Activated T-helper 1 cell treated with anti-CD3 and anti-CD28 coated beads, Interleukin-12 subunit alpha, Interleukin-12 subunit beta, Interleukin-2, Interleukin-4 antibody, amounts not matched to agents 30 ng/mL and 10 ng/mL and 1 ng/mL, durations not matched to agents 14 hours and 24 hours and 36 hours (primary cell): ENCODE measurements around the gene CNTN5. TPM values are rescaled to one million over a fixed set of nuclear protein-coding genes. Genes with fewer than 3 reads are reported as not detected.

Source experiments
- DNase-seq: peaks from one replicate; pipeline ENCODE4 v3.0.0; 2021; ENCODE audit warnings: low spot score
- H3K27ac Mint-ChIP-seq: one replicate; pipeline ENCODE4 v1.8.0; 2021; ENCODE audit warnings: mild to moderate bottlenecking, mixed read lengths
- H3K27me3 Mint-ChIP-seq: one replicate; pipeline ENCODE4 v1.8.0; 2022; ENCODE audit warnings: mild to moderate bottlenecking, moderate library complexity, mixed read lengths; ENCODE audit not compliant: insufficient read depth
- H3K36me3 Mint-ChIP-seq: one replicate; pipeline ENCODE4 v1.8.0; 2021; ENCODE audit warnings: low read depth, mixed read lengths
- H3K4me1 Mint-ChIP-seq: one replicate; pipeline ENCODE4 v1.8.0; 2021; ENCODE audit warnings: low read depth, mixed read lengths
- H3K4me3 Mint-ChIP-seq: one replicate; pipeline ENCODE4 v1.8.0; 2021; ENCODE audit warnings: mild to moderate bottlenecking, moderate library complexity, mixed read lengths
- H3K9me3 Mint-ChIP-seq: one replicate; pipeline ENCODE4 v1.8.0; 2021; ENCODE audit warnings: mixed read lengths
- intact Hi-C: fragments of 100-400 bp; cut with micrococcal nuclease; formaldehyde crosslinking; loops from one replicate; pipeline ENCODE4 v1.15.1; 2024
- total RNA-seq: library from RNA; stranded (reverse); gene quantifications from 2 replicates; pipeline ENCODE4 v1.2.3, GENCODE V29; 2022

Gene CNTN5
- total RNA-seq, 1 donor from 2014 or later, result not detected

- no peaks in the 10 kb centered on the region for H3K27me3 Mint-ChIP-seq
- intact Hi-C loops, result no loop called here
These were observed 1375.5 kb downstream of the CNTN5 start for GRCh38 chr11:100396266-100396665.

GRCh38 chr11:100397401-100397800 lies 1376.7 kb downstream of the CNTN5 start:
- Mint-ChIP-seq H3K4me1 (no peaks in the 10 kb centered on the region), H3K9me3 (peaks cover 12% of the 10 kb centered on the region), H3K36me3 (no peaks in the 10 kb centered on the region), H3K27me3 (no peaks in the 10 kb centered on the region), H3K27ac (no peak overlapping the region), H3K4me3 (no peak overlapping the region)
- no peak for DNase-seq
- intact Hi-C loops, result no loop called here

More at GRCh38 chr11:100396266-100396665, 1375.5 kb downstream of the CNTN5 start:
- Mint-ChIP-seq H3K4me1 (no peaks in the 10 kb centered on the region), H3K27ac (no peak overlapping the region), H3K9me3 (peaks cover 12% of the 10 kb centered on the region), H3K36me3 (no peaks in the 10 kb centered on the region), H3K4me3 (no peak overlapping the region)
- DNase-seq, result no peak

DNA sequence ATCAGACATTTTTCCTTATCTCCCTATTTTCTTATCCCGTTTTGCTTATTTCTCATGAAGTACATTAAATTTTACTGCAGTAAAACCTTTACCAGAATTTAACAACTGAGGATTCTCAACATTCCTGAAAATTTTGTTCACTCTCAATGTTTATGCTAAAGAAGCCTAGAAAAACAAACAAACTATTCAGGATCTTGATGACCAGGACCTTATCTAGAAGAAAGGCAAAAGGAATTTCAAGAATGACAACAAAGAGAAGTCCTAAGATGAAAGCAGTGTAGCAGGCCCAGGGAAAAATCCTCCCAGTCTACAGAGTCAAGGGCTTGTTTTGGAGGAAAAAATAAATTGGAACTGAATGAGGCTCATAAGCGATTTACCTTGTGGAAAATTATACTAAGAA lies 1383.1 kb downstream of the CNTN5 start:
- DNase-seq, result no peak
- intact Hi-C loops, result no loop called here
- Mint-ChIP-seq H3K27ac (no peak overlapping the region), H3K4me3 (no peak overlapping the region), H3K9me3 (peaks cover 10% of the 10 kb centered on the region), H3K27me3 (no peaks in the 10 kb centered on the region), H3K4me1 (no peaks in the 10 kb centered on the region), H3K36me3 (no peaks in the 10 kb centered on the region)

- Mint-ChIP-seq H3K9me3 (peaks cover 12% of the 10 kb centered on the region), H3K36me3 (no peaks in the 10 kb centered on the region), H3K4me1 (no peaks in the 10 kb centered on the region), H3K27me3 (no peaks in the 10 kb centered on the region), H3K4me3 (no peak overlapping the region), H3K27ac (no peak overlapping the region)
- intact Hi-C loops, result no loop called here
- DNase-seq, result no peak
These were observed 1384.2 kb downstream of the CNTN5 start for GRCh38 chr11:100404907-100405306.
